WTC11 (cell line): ENCODE measurements around the gene HBD.

Experiments used
- CBFB ChIP-seq: sonication (generic); formaldehyde crosslinking; IDR thresholded peaks from 2 replicates; pipeline ENCODE4 v1.8.1; 2022; ENCODE audit warnings: mild to moderate bottlenecking, low read depth, missing genetic modification reagents
- CTCF ChIP-seq: fragments of 200-600 bp; IDR thresholded peaks from 2 replicates; pipeline ENCODE4 v1.8.0; 2022; ENCODE audit warnings: antibody characterized with exemption
- FOXK1 ChIP-seq: sonication (generic); formaldehyde crosslinking; IDR thresholded peaks from 2 replicates; pipeline ENCODE4 v1.8.0; 2022; ENCODE audit warnings: mild to moderate bottlenecking, moderate library complexity, missing genetic modification reagents
- GABPB1 ChIP-seq: sonication (generic); formaldehyde crosslinking; IDR thresholded peaks from 2 replicates; pipeline ENCODE4 v1.8.1; 2023; ENCODE audit warnings: mild to moderate bottlenecking, missing genetic modification reagents
- GRHL2 ChIP-seq: fragments of 250-450 bp; sonication (Bioruptor Pico); IDR thresholded peaks from 2 replicates; pipeline ENCODE4 v1.8.0; 2022; ENCODE audit warnings: mild to moderate bottlenecking, moderate library complexity; ENCODE audit not compliant: insufficient replicate concordance, severe bottlenecking
- NR3C1 ChIP-seq: sonication (generic); formaldehyde crosslinking; conservative IDR thresholded peaks from 2 replicates; pipeline ENCODE4 v1.8.1; 2023; ENCODE audit warnings: low read depth, mild to moderate bottlenecking, missing genetic modification reagents
- TCF7 ChIP-seq: sonication (generic); formaldehyde crosslinking; IDR thresholded peaks from 2 replicates; pipeline ENCODE4 v1.8.0; 2022; ENCODE audit warnings: mild to moderate bottlenecking, low read depth, missing genetic modification reagents, moderate library complexity
- TEAD1 ChIP-seq: sonication (generic); formaldehyde crosslinking; IDR thresholded peaks from 2 replicates; pipeline ENCODE4 v1.8.0; 2022; ENCODE audit warnings: mild to moderate bottlenecking, missing genetic modification reagents
- USF2 ChIP-seq: sonication (generic); formaldehyde crosslinking; IDR thresholded peaks from 2 replicates; pipeline ENCODE4 v1.8.1; 2023; ENCODE audit warnings: mild to moderate bottlenecking, missing genetic modification reagents, moderate library complexity
- ZSCAN18 ChIP-seq: fragments of 250-450 bp; sonication (Bioruptor Pico); IDR thresholded peaks from 2 replicates; pipeline ENCODE4 v2.1.2; 2022; ENCODE audit warnings: mild to moderate bottlenecking, moderate library complexity

GRCh38 chr11:5235364-5236095 is 1.2 kb upstream of the HBD start:
- no peak for TF ChIP-seq TEAD1
- no peak for TF ChIP-seq CTCF
- TF ChIP-seq GRHL2 (CRISPR knock-in tag), result no peak
- TF ChIP-seq USF2 (CRISPR knock-in tag), result no peak
- TF ChIP-seq ZSCAN18 (CRISPR knock-in tag), result no peak
- TF ChIP-seq NR3C1 (CRISPR knock-in tag), result no peak
- no peak for TF ChIP-seq CBFB (CRISPR knock-in tag)
- no peak for TF ChIP-seq FOXK1 (CRISPR knock-in tag)
- TF ChIP-seq GABPB1 (CRISPR knock-in tag), result no peak
- no peak for TF ChIP-seq TCF7 (CRISPR knock-in tag)
